Colon (tissue), 2 donors: ENCODE results near the gene HDAC4.
"Not testable (repeated sequence)": the region's sequence is repeated elsewhere in the genome, so short reads cannot be mapped to it uniquely, and the experiment has no call there.

Experiments used
- FAIRE-seq: peaks from 2 replicates; lab custom pipeline; 2012; peaks lifted over from hg19 to GRCh38; lab: Jason Lieb, UNC
- donor health status: control.
- donor health status: control.

HDAC4 gene

DNA sequence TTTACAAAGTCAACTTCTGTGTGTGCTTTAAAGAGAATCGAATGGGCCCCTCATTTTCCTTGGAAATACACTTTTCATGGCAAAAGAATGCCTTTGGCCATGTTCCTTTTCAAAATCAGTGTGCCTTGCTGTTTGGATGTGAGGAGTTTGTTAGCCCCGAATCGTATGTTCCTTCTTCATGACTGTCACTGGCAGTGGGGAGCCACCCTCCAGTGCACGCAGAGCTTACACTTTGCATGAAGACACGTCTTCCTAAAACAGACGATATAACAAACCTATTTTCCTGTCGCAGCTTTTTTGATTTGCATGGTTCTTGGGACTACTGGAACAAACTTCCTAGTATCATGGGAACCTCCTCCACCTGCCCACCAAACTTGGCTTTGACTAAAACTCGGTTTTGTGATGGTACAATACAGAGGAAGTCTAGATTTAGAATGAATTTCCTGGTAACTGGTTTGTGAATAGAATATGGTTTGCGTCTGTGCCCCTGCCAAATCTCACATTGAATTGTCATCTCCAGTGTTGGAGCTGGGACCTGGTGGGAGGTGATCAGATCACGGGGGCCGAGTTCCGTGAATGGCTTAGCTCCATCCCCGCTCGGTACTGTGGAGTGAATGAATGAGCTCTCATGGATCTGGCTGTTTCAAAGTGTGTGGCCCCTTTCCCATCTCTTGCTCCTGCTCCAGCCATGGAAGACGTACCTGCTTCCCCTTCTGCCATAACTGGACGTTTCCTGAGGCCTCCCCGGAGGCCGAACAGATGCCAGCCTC, 358.1 kb downstream of the HDAC4 start:
- FAIRE-seq, result no peak

DNA sequence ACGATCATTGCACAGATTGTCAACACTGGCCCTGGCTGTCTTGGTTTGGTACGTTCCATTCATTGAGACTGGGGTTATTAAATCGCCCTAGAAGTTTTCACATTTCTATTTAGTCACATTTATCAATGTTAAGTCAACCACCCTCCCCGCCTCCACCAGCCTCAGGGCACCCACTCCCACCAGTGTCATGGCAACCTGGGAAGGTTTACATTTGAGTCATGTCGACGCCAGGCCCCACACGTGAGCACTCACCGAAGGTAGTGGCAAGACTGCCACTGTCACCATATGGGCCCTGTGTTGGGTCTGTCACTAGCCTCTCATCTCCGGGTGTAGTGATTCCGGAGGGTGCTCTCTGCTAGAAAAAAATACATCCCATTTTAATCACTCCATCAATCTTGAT, 358.8 kb downstream of the HDAC4 start:
- no peak for FAIRE-seq

DNA sequence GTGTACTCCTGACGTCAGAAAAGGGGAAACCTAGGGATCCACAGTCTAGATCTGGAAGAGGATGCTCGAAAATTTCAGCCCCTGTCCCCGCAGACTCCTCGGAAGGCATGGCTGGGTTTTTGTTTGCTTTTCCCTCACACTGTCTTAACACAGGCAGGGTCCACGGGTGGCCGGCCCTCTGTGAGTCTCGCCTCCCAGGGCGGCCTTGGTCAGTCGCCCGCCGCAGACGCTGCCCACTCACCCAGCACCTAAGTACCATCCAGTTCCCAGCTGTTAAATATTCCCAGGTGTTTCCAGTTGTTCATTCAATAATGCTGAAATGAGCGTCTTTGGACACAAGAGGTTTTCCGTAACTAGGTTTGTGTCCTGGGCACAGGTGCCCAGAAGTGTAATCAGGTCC, 359.8 kb downstream of the HDAC4 start:
- no peak for FAIRE-seq

DNA sequence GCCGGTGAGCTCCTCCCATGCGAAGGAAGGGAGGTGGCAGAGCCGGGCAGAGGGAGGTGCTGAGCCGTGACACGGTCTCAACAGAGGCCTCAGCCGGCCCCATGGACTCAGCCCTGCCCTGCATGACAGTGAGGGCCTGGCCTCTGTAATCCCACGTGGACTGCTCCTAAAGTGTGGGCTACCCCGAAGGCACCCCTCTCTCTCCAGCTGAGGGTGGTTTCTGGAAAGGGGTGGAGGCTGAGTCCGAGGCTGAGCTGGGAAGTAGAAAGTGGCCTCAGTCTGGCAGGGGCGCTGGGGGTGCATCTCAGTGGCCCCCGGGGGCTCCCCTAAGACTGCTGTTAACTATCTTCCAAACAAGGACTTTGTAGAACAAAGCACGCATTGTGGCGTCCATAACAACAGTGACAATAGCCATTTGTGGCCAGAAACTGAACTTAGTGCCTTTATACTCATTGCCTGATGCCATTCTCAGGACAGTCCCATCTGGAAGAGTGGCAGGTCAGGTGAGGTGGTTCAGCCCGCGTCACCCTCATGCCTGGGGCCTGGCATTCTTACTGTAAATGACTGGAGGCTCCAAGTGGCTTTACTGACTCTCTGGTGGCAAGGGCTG, 360.6 kb downstream of the HDAC4 start:
- no peak for FAIRE-seq

DNA sequence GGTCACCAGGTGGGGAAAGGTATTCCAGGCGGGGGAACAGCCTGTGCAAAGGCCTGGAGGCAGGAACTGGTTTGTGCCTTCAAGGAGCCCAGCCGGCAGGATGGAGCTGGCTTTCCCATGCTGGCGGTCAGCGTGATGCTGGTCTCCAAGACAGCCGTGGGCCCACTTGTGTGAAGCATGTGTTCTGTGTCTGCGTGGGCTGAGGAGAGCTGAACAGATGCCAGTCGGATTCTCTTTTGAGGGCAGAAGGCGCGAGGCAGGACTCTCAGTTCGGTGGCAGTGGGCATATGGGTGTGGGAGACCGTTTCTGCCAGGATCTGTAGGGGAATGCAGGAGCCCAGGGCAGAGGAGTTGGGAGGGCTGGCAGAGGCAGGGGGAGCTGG, 361.4 kb downstream of the HDAC4 start:
- no peak for FAIRE-seq

DNA sequence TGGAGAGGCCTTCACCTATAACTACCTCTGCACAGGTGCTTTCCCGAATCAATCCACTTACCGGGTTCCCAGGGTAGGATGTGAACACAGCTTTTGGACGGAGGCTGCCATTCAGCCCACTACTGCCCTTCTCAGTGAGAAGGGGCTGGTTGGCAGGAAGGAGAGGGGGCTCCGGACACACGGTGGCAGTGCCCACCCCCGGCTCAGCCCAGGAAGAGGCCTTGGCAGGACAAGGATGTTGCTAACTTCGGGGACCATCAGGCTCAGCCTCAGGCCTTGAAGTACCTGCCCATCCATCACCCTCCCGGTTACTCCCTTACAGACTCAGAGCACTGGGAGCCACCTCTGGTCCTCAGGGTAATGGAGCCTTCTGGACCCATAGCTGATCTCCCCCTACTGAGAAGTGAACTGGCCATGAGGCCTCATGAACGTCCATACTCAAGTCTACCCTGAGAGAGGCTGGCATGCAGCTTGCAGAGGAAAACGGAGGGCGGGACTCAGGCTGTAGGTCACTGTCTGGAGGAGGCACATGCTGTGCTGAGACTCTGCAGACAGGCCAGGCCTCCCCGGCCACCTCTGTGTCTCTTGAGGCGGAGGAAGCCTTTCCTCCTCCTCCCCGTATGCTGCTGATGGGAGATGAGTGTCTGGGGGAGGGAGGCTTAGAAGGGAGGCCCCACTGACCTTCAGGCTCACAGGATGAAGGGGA, 361.9 kb downstream of the HDAC4 start:
- no peak for FAIRE-seq

DNA sequence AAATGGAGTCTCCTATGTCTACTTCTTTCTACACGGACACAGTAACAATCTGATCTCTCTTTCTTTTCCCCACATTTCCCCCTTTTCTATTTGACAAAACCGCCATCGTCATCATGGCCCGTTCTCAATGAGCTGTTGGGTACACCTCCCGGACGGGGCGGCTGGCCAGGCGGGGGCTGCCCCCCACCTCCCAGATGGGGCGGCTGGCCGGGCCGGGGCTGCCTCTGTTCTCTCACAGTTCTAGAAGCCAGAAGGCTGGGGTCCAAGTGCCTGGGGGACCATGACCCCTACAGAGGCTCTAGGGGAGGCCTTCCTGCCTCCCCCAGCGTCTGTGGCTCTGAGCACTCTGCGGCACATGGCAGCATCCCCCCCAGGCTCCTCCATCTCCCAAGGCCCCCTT, 362.5 kb downstream of the HDAC4 start:
- not testable (repeated sequence) for FAIRE-seq

DNA sequence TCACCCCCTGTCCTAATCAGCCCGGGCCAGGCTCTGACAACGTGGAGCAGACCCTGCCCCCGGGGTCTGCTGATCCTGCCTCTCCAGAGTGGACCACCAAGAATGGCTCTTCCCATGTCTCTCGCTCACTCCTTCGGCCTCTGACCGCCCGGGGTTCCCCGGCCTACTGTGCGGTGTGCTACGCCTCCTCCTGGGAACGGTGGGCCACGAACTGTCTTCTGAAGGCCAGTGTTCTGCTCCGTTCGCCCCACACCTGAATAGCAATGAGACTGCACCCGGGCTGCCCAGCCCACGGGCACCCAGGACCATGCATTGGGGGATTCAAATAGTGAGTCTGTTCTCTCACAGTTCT, 363.3 kb downstream of the HDAC4 start:
- FAIRE-seq, result no peak

DNA sequence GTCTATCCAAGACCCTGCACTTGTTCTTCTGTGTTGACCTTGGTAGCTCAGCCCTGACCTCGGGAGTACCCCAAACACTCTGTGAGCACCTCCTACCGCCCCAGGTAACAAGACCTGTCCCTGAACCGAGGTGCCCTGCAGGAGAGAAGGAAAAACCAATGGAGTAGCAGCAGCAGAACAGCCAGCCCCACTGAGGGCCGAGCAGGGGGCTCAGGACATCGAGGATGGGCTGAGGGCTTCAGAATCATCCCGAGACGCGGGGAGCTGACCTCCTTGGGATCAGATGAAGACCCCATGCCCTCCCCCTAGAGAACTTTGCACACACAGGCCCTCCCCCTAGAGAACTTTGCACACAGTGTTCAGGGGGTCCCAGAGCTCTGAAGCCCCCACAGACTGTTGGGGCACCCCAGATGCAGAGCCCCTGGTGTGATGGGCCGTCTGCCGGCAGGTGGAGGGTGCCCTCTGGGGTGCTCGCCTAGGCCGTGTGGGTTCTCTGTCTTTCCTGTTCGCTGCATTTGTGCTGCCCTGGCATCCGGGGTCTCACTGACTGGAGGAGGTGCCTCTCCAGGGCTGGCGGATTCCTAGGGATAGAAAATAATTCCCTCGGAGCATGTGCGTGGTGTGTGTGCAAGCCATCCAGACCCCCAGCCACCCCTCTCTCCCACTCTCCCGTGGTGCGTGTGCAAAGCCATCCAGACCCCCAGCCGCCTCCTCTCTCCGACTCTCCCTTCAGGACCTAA, 363.8 kb downstream of the HDAC4 start:
- no peak for FAIRE-seq

DNA sequence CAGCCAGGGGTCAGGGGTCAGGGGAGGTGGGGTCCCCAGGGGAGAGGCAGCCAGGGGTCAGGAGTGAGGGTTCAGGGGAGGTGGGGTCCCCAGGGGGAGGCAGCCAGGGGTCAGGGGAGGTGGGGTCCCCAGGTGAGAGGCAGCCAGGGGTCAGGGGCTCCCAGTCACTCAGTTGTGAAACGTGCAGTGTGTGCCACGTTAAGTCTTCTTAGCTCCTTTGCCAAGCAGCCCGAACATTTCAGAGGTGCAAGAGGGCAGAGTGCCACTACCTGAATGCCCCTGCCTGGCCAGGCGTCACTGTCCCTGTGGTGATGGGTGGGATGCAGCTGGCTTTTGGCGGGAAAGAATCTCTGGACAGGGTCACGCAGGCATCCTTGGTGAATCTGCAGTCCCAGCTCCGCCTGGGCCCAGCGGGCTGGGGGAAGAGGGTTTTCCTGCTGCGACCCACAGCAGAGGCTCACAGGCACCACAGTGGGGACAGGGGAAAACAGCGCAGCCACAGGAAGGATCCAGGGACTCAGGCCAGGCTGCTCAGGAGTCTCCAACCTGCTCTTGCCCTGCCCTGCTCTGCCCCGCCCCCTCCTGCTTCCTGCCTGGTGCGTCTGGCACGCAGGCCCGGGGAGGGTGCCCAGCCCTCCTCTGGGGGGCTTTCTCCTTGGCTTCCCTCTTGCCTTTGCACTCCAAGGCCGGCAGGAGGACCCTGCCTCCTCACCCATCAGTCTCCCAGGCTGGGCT, 364.7 kb downstream of the HDAC4 start:
- FAIRE-seq, result no peak

DNA sequence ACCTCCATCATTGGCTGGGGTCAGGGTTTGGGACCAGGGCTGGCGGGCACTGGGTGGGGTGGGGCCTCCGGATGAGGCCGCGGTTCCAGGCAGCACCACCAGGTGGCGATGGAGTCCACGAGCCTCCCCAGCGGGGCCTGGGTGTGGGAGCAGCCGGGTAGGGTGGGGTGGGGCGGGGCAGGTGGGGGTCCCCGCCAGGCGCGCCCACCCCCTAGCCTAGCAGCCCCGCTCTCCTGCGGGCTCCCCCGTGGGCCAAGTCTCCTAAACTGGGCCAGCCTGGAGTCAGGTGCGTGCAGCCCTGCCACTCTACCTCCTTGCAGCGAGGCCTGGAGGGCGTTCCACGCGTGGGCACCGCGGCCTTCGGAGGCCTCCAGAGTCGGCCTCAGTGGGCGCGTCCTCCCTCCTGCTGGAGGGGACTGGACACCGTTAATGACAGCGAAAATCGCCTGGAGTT, 365.4 kb downstream of the HDAC4 start:
- FAIRE-seq, result no peak

DNA sequence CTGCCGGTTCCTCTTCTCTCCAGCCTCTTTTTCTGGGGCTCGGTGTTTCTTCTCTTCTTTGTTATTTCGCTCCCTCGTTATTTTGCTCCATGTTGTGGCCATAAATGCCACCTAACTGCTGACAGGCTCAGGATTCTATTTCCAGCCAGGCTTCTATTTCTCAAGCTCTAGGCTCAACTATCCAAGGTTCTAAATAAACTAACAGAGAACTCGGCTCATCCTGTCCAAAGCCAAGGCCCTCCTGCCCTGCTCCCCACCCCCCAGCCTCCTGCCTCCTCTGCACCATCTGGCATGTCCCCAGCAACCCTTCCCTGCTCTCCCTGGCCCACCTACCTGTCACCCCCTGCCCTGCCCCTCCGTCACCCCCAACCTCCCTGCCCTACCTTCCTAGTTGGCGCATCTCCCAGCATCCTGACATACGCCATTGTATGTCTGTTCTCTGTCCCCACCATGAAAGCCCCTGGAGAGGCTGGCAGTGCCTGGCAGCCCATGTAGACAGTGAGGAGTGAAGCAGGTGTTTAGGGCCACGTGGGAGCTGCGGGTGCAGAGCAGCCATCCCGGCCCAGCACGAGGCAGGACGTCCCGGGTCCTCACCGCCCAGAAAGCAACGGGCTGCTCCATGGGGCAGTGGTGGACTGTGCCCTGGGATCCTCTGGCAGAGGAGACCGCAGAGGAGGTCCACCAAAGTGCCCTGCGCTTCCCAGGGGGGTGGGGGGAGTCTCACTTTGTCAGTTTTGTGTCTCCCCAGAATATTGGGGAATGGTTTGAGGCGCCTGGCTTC, 366.1 kb downstream of the HDAC4 start:
- FAIRE-seq, result no peak

DNA sequence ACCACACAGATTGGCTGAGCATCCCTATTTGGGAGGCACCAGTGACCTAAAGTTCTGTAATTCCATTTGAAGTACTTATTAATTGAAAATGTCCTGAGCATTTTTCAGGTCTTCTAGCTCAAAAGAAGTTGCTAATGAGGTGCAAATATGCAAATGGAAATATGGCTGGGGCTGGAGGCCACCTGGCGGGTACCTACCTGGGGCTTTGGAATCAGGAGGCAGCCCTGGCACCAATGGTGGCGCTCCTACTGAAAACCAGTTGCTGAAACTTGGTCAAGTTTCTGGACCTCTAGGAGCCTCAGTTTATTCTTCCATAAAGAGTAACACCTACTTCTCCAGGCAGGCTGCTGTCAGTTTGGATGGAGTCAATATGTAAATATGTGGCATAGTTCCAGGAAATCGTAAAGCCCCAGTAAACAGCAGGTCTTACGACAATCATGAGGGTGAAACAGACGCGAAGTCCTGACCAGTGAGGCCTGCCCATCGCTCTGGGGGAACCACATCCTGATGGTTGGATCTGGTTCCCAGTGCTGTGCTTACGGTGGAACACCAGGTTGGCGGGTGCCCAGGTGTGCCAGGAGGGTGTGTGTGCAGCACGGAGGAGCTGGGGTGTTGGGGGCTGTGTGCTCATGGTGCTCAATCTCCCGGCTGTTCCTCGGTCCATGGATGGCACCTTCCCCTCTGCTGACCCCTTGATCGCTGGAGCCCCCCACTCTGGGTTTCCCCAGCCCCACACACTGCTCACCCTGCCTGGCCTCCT, 366.8 kb downstream of the HDAC4 start:
- no peak for FAIRE-seq

DNA sequence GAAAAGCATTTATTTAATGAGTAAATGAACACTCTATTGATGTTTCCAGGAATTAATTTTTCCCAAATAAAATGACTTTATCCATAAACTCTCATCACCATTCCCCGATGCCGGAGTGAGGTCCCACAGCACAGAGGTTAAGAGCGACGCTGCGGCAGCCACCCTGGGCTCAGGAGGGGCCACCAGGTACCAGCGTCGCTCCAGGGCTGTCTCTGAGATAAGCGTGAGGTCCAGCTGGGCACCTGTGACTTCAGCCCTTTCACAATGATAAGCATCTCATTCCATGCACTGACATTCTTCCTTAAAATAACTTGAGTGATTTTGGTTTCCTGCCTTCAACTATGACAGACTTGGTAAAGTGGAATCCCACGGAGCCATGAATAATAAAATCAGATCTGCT, 370.9 kb downstream of the HDAC4 start:
- no peak for FAIRE-seq

DNA sequence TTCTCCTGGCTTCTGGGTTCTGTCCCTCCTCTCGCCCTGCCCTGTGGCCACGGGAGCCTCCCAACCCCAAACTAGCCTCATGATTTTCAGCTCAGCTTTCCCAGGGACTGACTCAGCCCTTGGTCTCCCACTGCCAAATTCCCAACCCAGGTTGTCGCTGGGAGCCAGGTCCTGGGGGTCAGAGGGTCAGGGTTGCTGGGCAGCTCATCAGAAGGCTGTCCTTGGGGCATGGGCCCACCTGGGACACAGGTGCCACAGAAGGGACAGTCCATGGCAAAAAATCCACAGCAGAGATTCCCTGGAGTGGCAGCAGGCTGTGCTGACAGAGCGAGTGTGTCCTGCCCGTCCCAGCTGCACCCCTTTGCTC, 372.6 kb downstream of the HDAC4 start:
- FAIRE-seq, result no peak

DNA sequence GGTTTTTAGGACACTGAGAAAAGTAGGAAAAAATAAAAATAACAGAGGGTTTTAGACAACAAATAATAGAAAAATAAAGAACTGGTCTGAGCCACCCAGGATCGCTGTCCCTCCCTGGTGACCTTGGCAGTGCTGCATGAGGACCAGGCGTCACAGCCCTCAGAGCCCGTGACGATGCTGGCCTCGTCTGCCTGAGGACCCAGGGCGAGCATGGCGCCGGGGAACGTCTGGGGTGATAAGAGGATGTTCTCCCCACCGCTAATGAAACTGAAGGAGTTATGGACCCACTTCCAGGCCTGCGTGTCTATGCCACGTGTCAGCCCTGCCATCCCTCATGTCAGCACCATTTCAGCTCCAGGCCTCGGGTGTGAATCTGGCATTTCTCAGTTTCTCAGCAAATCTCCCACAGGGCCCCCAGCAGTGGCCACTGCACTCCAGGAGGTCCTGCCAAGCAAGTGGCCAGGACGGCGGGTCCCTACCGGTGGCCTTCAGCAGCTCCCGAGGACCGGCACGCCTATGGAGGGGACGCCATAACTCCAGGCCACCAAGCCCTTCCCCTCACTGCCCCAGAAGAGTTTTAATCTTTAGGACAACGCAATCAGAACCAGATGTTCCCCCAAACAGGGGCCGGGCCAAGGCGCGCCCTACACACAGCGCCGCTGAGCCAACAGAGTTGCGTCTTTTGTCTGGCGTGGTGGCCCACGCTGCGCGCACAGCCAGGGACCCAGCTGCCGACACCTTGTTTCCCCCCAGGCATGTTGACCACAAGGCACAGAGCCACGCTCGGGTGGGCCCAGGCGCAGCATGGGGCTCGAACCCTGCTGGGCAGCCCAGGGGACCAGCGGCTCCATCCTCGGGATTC, 373.2 kb downstream of the HDAC4 start:
- FAIRE-seq, result no peak

DNA sequence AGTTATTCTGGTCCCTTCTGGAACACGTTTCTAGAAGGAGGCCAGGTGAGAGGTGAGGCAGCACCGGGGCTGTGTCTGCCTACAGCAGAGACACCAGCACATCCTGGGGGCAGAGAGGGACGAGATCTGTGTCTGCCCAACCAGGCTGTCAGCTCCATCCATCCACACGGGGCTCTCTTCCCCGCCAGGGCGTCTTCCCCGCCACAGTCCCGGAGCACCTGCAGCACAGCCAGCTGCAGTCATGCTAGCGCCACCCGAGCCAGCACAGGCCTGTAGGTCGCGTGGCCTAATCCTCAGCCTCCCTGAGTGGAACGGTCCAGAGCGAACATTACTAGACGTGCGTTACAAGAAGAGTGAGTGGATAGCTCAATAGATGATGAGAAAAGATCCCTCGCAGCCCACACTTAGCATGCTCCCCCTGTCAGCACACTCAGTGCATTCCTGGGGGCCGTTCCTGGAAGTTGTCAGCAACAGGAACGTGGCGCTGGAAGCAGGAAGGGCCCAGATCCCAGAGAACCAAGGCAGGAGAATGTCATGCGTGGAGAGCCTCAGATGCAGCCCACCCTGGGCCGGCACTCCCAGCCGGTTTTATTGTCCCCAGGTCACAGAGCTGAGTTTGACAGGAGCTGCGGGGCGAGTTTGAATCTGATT, 374.0 kb downstream of the HDAC4 start:
- FAIRE-seq, result no peak

DNA sequence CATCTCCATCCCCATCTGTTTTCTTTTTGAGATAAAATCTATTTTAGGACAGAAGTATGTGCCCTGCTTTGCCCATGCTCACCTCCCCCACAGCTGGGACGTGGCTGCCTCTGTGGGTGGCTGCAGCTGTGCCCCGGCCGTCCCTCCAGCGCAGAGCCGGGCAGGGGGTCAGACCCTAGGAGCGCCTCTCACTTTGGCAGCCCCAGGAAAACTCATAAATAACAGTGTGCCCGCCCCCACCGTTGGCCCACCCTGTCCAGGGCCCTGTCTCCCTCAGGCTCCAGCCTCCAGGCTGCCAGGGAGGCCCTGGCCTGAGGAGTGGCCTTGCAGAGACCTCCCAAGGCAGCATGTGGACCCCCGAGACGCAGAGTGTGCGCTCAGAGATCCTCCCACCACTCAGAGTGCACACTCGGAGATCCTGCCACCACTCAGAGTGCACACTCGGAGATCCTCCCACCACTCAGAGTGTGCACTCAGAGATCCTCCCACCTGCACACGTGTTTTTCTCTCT, 374.8 kb downstream of the HDAC4 start:
- FAIRE-seq, result no peak
